Stimulated activated CD8-positive, alpha-beta memory T cell treated with anti-CD3 and anti-CD28 coated beads, Interleukin-15, amount 100 ng/mL, for 48 hours (primary cell): ENCODE data around the gene TUBA1A.
"Not testable (repeated sequence)": the region's sequence is repeated elsewhere in the genome, so short reads cannot be mapped to it uniquely, and the experiment has no call there.

Experiments
- DNase-seq, 2 donors: peaks; one replicate each; pipeline ENCODE4 v3.0.0-alpha.2; 2020; ENCODE audit warnings: low read depth in 2 of 2

TUBA1A gene

GRCh38 chr12:49201595-49202295 lies 12.9 kb upstream of the TUBA1A start:
- DNase-seq = no peak

- DNase-seq = no peak
Measured at GRCh38 chr12:49200919-49201594, 12.2 kb upstream of the TUBA1A start.

- no peak for DNase-seq
Measured at GRCh38 chr12:49198431-49199155, 9.7 kb upstream of the TUBA1A start.

GRCh38 chr12:49197256-49197655 lies 8.4 kb upstream of the TUBA1A start:
- no peak for DNase-seq

- no peak for DNase-seq
Measured at GRCh38 chr12:49195736-49196135, 6.9 kb upstream of the TUBA1A start.

GRCh38 chr12:49193746-49194145 lies 4.9 kb upstream of the TUBA1A start:
- DNase-seq = not testable (repeated sequence)

- not testable (repeated sequence) for DNase-seq
Measured at GRCh38 chr12:49191498-49191897, 2.6 kb upstream of the TUBA1A start.

GRCh38 chr12:49190974-49191373 lies 2.1 kb upstream of the TUBA1A start:
- no peak for DNase-seq

GRCh38 chr12:49189731-49190716 lies 1.1 kb upstream of the TUBA1A start:
- no peak for DNase-seq

- DNase-seq = peak; percentile 55 to 65
Measured at GRCh38 chr12:49188201-49188915, 522 bp downstream of the TUBA1A start.

- no peak for DNase-seq
Measured at GRCh38 chr12:49187184-49187583, 1.7 kb downstream of the TUBA1A start.

- DNase-seq = not testable (repeated sequence)
Measured at GRCh38 chr12:49186307-49186706, 2.6 kb downstream of the TUBA1A start.

GRCh38 chr12:49184697-49185096 lies 4.2 kb downstream of the TUBA1A start:
- DNase-seq = not testable (repeated sequence)

- DNase-seq = not testable (repeated sequence)
Measured at GRCh38 chr12:49183214-49183950, 5.5 kb downstream of the TUBA1A start.

GRCh38 chr12:49174218-49174617 lies 14.7 kb downstream of the TUBA1A start:
- no peak for DNase-seq

GRCh38 chr12:49170924-49171323 lies 18.0 kb downstream of the TUBA1A start:
- DNase-seq = no peak

GRCh38 chr12:49165114-49165513 lies 23.8 kb downstream of the TUBA1A start:
- DNase-seq = no peak

- DNase-seq = not testable (repeated sequence)
Measured at GRCh38 chr12:49161901-49162300, 27.0 kb downstream of the TUBA1A start.

GRCh38 chr12:49161092-49161795 lies 27.6 kb downstream of the TUBA1A start:
- no peak for DNase-seq
